WTC11 (cell line): Measurements from ENCODE around the gene MAU2. TPM values are rescaled to one million over a fixed set of nuclear protein-coding genes. Genes with fewer than 3 reads are reported as not detected.

Source experiments
- ATAC-seq: fragments of 200-7000 bp; cut with Tn5 transposase; 2 replicates; pipeline ENCODE4 v1.10.0; 2021; ENCODE audit warnings: mild to moderate bottlenecking, moderate library complexity
- Bru-seq: library from RNA; stranded (reverse); fragments of 400-500 nt; gene quantifications from one replicate; lab custom pipeline; 2021; lab: Mats Ljungman, UMichigan
- CTCF ChIA-PET: fragments of 300-600 bp; sonication (Branson Sonifier 250); formaldehyde crosslinking; loops from one replicate; lab custom pipeline; 2021; ENCODE audit warnings: antibody characterized with exemption; lab: Charles Lee
- POLR2A ChIA-PET: fragments of 350-600 bp; sonication (Branson Sonifier 250); formaldehyde crosslinking; loops from one replicate; lab custom pipeline; 2021; ENCODE audit warnings: antibody characterized with exemption; lab: Charles Lee
- DNase-seq: peaks from one replicate; pipeline ENCODE4 v3.0.0; 2021; ENCODE audit warnings: low spot score
- H3K27ac Mint-ChIP-seq: 2 replicates; pipeline ENCODE4 v1.8.0; 2021; ENCODE audit warnings: mixed read lengths
- H3K27me3 Mint-ChIP-seq: 2 replicates; pipeline ENCODE4 v1.8.0; 2021; ENCODE audit warnings: low read depth, mild to moderate bottlenecking, moderate library complexity, mixed read lengths
- H3K36me3 Mint-ChIP-seq: 2 replicates; pipeline ENCODE4 v1.8.0; 2021; ENCODE audit warnings: mixed read lengths
- H3K4me1 Mint-ChIP-seq: 2 replicates; pipeline ENCODE4 v1.8.0; 2022; ENCODE audit warnings: mixed read lengths
- H3K4me3 Mint-ChIP-seq: 2 replicates; pipeline ENCODE4 v1.8.0; 2021; ENCODE audit warnings: mild to moderate bottlenecking, moderate library complexity, mixed read lengths
- H3K9me3 Mint-ChIP-seq: 2 replicates; pipeline ENCODE4 v1.8.0; 2021; ENCODE audit warnings: mixed read lengths
- AR ChIP-seq: fragments of 250-450 bp; sonication (Bioruptor Pico); IDR thresholded peaks from 2 replicates; pipeline ENCODE4 v1.9.0; 2021; ENCODE audit warnings: mild to moderate bottlenecking
- CDX4 ChIP-seq: fragments of 250-450 bp; sonication (Bioruptor Pico); IDR thresholded peaks from 2 replicates; pipeline ENCODE4 v1.9.0; 2021; ENCODE audit warnings: moderate library complexity, mild to moderate bottlenecking, inconsistent platforms, borderline replicate concordance
- ESRRA ChIP-seq: sonication (generic); formaldehyde crosslinking; IDR thresholded peaks from 2 replicates; pipeline ENCODE4 v1.8.1; 2022; ENCODE audit warnings: mild to moderate bottlenecking, missing genetic modification reagents, borderline replicate concordance
- HMGA2 ChIP-seq: fragments of 250-450 bp; sonication (Bioruptor Pico); IDR thresholded peaks from 2 replicates; pipeline ENCODE4 v1.4.0; 2021; ENCODE audit warnings: mild to moderate bottlenecking, moderate library complexity
- IRF1 ChIP-seq: sonication (generic); formaldehyde crosslinking; IDR thresholded peaks from 2 replicates; pipeline ENCODE4 v1.8.0; 2023; ENCODE audit warnings: missing genetic modification reagents
- IRF2 ChIP-seq: sonication (generic); formaldehyde crosslinking; IDR thresholded peaks from 2 replicates; pipeline ENCODE4 v1.8.0; 2022; ENCODE audit warnings: low read depth, missing genetic modification reagents, borderline replicate concordance
- KAT7 ChIP-seq: sonication (generic); formaldehyde crosslinking; IDR thresholded peaks from 2 replicates; pipeline ENCODE4 v1.8.1; 2023; ENCODE audit warnings: missing genetic modification reagents, mild to moderate bottlenecking, borderline replicate concordance
- MAX ChIP-seq: sonication (generic); formaldehyde crosslinking; IDR thresholded peaks from 2 replicates; pipeline ENCODE4 v1.8.0; 2022; ENCODE audit warnings: mild to moderate bottlenecking, missing genetic modification reagents
- MLX ChIP-seq: sonication (generic); formaldehyde crosslinking; IDR thresholded peaks from 2 replicates; pipeline ENCODE4 v1.8.1; 2023; ENCODE audit warnings: mild to moderate bottlenecking, missing genetic modification reagents, moderate library complexity
- NR2C2 ChIP-seq: sonication (generic); formaldehyde crosslinking; IDR thresholded peaks from 2 replicates; pipeline ENCODE4 v1.8.0; 2022; ENCODE audit warnings: mild to moderate bottlenecking, missing genetic modification reagents
- PRDM15 ChIP-seq: sonication (generic); formaldehyde crosslinking; IDR thresholded peaks from 2 replicates; pipeline ENCODE4 v1.8.0; 2022; ENCODE audit warnings: missing genetic modification reagents
- PREB ChIP-seq: sonication (generic); formaldehyde crosslinking; IDR thresholded peaks from 2 replicates; pipeline ENCODE4 v1.8.1; 2022; ENCODE audit warnings: mild to moderate bottlenecking, missing genetic modification reagents, moderate library complexity, borderline replicate concordance
- USF2 ChIP-seq: sonication (generic); formaldehyde crosslinking; IDR thresholded peaks from 2 replicates; pipeline ENCODE4 v1.8.1; 2023; ENCODE audit warnings: mild to moderate bottlenecking, missing genetic modification reagents, moderate library complexity
- ZMAT4 ChIP-seq: fragments of 250-450 bp; sonication (Bioruptor Pico); IDR thresholded peaks from 2 replicates; pipeline ENCODE4 v1.9.0; 2021; ENCODE audit warnings: mild to moderate bottlenecking
- ZNF263 ChIP-seq: sonication (generic); formaldehyde crosslinking; IDR thresholded peaks from 2 replicates; pipeline ENCODE4 v1.8.1; 2022; ENCODE audit warnings: low read depth, mild to moderate bottlenecking, moderate library complexity, missing genetic modification reagents
- ZNF281 ChIP-seq: sonication (generic); formaldehyde crosslinking; IDR thresholded peaks from 2 replicates; pipeline ENCODE4 v1.8.0; 2023; ENCODE audit warnings: mild to moderate bottlenecking, missing genetic modification reagents
- ZSCAN18 ChIP-seq: fragments of 250-450 bp; sonication (Bioruptor Pico); IDR thresholded peaks from 2 replicates; pipeline ENCODE4 v2.1.2; 2022; ENCODE audit warnings: mild to moderate bottlenecking, moderate library complexity
- long read RNA-seq, 3 experiments: library from RNA in 1 of 3; library from capped mRNA in 1 of 3; library from polyadenylated mRNA in 1 of 3; unstranded in 2 of 3; stranded (forward) in 1 of 3; transcript quantifications; one replicate each; pipeline ENCODE4 v2.0.0, GENCODE V29; 2021
- total RNA-seq: library from RNA; stranded (reverse); gene quantifications from 3 replicates; pipeline ENCODE4 v1.2.3, GENCODE V29; 2021

The MAU2 gene
- total RNA-seq: 47.8 to 56.8 TPM (median 50.3 TPM) in 3 replicates
- percentile 67 among the genes with signal in this experiment for Bru-seq, nascent RNA
- long read RNA-seq, experiment 1, partial matches to known transcripts: 22 of 35 reads
- long read RNA-seq, experiment 1, other reads (novel, unspliced or antisense): 8 of 35 reads
- long read RNA-seq, experiment 2, full-length matches to known transcripts: 3 of 20 reads
- long read RNA-seq, experiment 2, partial matches to known transcripts: 12 of 20 reads
- long read RNA-seq, experiment 2, other reads (novel, unspliced or antisense): 5 of 20 reads
- long read RNA-seq, experiment 3, partial matches to known transcripts: 1 of 1 reads
- long read RNA-seq, experiment 3, other reads (novel, unspliced or antisense): 0 of 1 reads

- ATAC-seq: peak; percentile 94
- Mint-ChIP-seq H3K4me3 (peak within 1 kb of the TSS; percentile 94), H3K4me1 (peaks cover 19% of the 10 kb centered on the region), H3K36me3 (peaks cover 22% of the 10 kb centered on the region), H3K9me3 (no peaks in the 10 kb centered on the region), H3K27me3 (no peaks in the 10 kb centered on the region), H3K27ac (peak within 1 kb of the TSS; percentile 100)
- POLR2A ChIA-PET: no interaction called here
- DNase-seq: peak; percentile 90
- CTCF ChIA-PET: interaction anchor here (1.0 to 1.4 kb wide), 3 partner anchors 22 to 134 kb away, joined by 3 to 5 read pairs (median 3); no protein-coding TSS in a partner anchor
- no peak for TF ChIP-seq ZSCAN18 (CRISPR knock-in tag)
- no peak for TF ChIP-seq HMGA2 (CRISPR knock-in tag)
- no peak for TF ChIP-seq USF2 (CRISPR knock-in tag)
- TF ChIP-seq AR (CRISPR knock-in tag): no peak
- TF ChIP-seq MLX (CRISPR knock-in tag): no peak
- TF ChIP-seq ZMAT4 (CRISPR knock-in tag): no peak
- TF ChIP-seq IRF1 (CRISPR knock-in tag): 0 out of 2 replicates have a peak, but pooled peaks have one; percentile 48
- no peak for TF ChIP-seq IRF2 (CRISPR knock-in tag)
- no peak for TF ChIP-seq CDX4
- no peak for TF ChIP-seq KAT7 (CRISPR knock-in tag)
- TF ChIP-seq ZNF281 (CRISPR knock-in tag): no peak
- TF ChIP-seq PRDM15 (CRISPR knock-in tag): no peak
- no peak for TF ChIP-seq NR2C2 (CRISPR knock-in tag)
- peak; percentile 32; the same call in 1 of the 2 replicates for TF ChIP-seq ESRRA (CRISPR knock-in tag)
- peak; percentile 84 for TF ChIP-seq MAX (CRISPR knock-in tag)
- TF ChIP-seq PREB: no peak
- no peak for TF ChIP-seq ZNF263
Measured at GRCh38 chr19:19320361-19321140, at the start of gene MAU2, which contains the start of gene SUGP1. Gene MAU2 (plus strand): TSS chr19:19320829. CDS start chr19:19320860, 31 bp downstream. Gene SUGP1 (minus strand): TSS chr19:19320509. CDS start chr19:19320496, 13 bp downstream.
